ENCODE measurements around the gene SPOUT1. TPM values are rescaled to one million over a fixed set of nuclear protein-coding genes. Genes with fewer than 3 reads are reported as not detected.
"Not testable (repeated sequence)": the region's sequence is repeated elsewhere in the genome, so short reads cannot be mapped to it uniquely, and the experiment has no call there.

SPOUT1 gene
- total RNA-seq, 1 experiment from 2014 or later, result 70.4 TPM

DNA sequence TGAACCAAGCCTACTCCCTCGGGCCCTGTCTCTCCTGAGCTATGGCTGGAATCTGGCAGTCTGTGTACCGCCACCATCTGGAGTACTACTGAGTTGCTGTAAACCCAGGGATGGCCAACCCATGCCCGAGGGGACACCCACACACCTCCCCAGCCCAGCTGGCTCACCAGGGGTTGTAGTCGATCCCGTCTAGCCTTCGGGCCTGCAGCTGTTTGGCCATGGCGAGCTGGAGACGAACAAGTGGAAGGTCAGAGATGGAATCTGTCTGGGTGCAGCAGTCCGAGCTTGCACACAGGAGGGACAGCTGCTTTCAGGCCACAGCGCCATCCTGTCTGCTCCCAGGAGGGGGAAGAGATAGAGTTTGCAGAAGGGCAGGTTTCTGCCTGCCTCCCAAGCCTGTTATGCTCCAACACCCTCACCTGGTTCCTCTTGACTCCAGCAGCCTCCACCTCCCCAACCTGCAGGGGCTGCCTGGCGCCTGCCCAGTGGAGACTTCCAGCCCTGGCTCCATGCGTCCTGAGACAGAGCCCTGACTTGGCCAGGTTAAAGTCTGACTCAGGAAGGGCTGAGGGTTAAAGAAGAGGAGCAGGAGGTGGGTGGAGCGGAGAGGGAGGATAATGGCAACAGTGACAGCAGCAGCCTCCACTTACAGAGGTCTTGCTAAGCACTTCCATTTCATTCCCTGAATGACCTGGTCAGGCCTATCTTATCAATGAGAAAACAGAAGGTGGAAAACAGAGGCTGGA lies 15.8 kb upstream of the SPOUT1 start:
- intact Hi-C loops (cut with micrococcal nuclease), result no loop called here
- no peaks in the 10 kb centered on the region for H3K9me2 ChIP-seq (ENCODE audit: insufficient read depth)
- H3K9ac ChIP-seq (ENCODE audit: low read length), result no peak overlapping the region
- DNase-seq (ENCODE audit: low read depth, low spot score) (no peak), ATAC-seq (peak; percentile 65)
- H3K36me3 ChIP-seq (ENCODE audit: control insufficient read depth in 1 of 2, insufficient read depth in 2 of 2, low read length in 2 of 2), result no peaks in the 10 kb centered on the region
- POLR2A ChIA-PET, result no interaction called here
- CTCF ChIA-PET, result interaction anchor here (1.3 to 2.0 kb wide), 2 partner anchors 27 to 210 kb away, joined by 3 to 8 read pairs; partner anchors contain the start of gene ENDOG
- H2AFZ ChIP-seq (ENCODE audit: low read depth, low read length, poor library complexity, severe bottlenecking), result no peak overlapping the region
- peaks cover 7 to 10% of the 10 kb centered on the region in 2 experiments; a peak in 2 of 4 replicates for H3K9me3 ChIP-seq (ENCODE audit: control insufficient read depth in 1 of 2, insufficient read depth in 1 of 2, low read depth in 1 of 2, low read length in 2 of 2)
- RAD21 ChIA-PET (ENCODE audit: low non-redundant PET in 1 of 2, low total read pairs in 2 of 2, uncharacterized antibody in 2 of 2, unreplicated experiment in 2 of 2), result interaction anchor here in 1 of 2 experiments (0.5 kb wide), 1 partner anchor 79 kb away, joined by 3 read pairs; no protein-coding TSS in a partner anchor
- H3K27ac ChIP-seq (ENCODE audit: low read depth, low read length), result no peak overlapping the region
- no peaks in the 10 kb centered on the region for H4K20me1 ChIP-seq (ENCODE audit: insufficient read depth)
- H3K4me3 ChIP-seq (replicated peaks in 1 of 2; ENCODE audit: low read depth in 1 of 2, low read length in 2 of 2), result no peak overlapping the region
- no peaks in the 10 kb centered on the region for H3K4me1 ChIP-seq (ENCODE audit: control insufficient read depth in 1 of 2, insufficient read depth in 2 of 2, low read length in 2 of 2)
- no peaks in the 10 kb centered on the region for H3K27me3 ChIP-seq (ENCODE audit: insufficient read depth, low read length)
- TF ChIP-seq ELF1 (IDR thresholded peaks at IDR 0.05; ENCODE audit: borderline replicate concordance, low read depth) (no peak), POLR2AphosphoS5 (IDR thresholded peaks at IDR 0.05; ENCODE audit: low read depth, low read length) (no peak), EGR1 (IDR thresholded peaks at IDR 0.05; ENCODE audit: low read depth) (no peak), RAD21 (IDR thresholded peaks at IDR 0.05; ENCODE audit: low read depth) (no peak), MAX (IDR thresholded peaks at IDR 0.05) (no peak), TCF7L2 (IDR thresholded peaks at IDR 0.05; ENCODE audit: borderline replicate concordance, extremely low read depth, insufficient read depth, insufficient read length) (no peak), YY1 (IDR thresholded peaks at IDR 0.05; ENCODE audit: extremely low read depth, insufficient replicate concordance, low read depth, low read length) (no peak), SP1 (IDR thresholded peaks at IDR 0.05; ENCODE audit: low read depth) (no peak), JUND (IDR thresholded peaks at IDR 0.05) (no peak), ZBTB33 (IDR thresholded peaks at IDR 0.05; ENCODE audit: extremely low read depth, insufficient replicate concordance, low read length) (no peak), EZH2phosphoT487 (IDR thresholded peaks at IDR 0.05; ENCODE audit: borderline replicate concordance) (no peak), ZNF274 (IDR thresholded peaks at IDR 0.05; ENCODE audit: low read depth, low read length) (no peak), SIN3A (IDR thresholded peaks at IDR 0.05; ENCODE audit: low read depth) (no peak)
- TF ChIP-seq, protein P1, sequence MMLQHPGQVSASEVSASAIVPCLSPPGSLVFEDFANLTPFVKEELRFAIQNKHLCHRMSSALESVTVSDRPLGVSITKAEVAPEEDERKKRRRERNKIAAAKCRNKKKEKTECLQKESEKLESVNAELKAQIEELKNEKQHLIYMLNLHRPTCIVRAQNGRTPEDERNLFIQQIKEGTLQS (IDR thresholded peaks at IDR 0.05), result no peak
- 0 out of 2 replicates have a peak, but pooled peaks cover 4% of the 10 kb centered on the region for H3K79me2 ChIP-seq (ENCODE audit: insufficient read depth, low read length)
- BruUV-seq (replicated peaks), result no TSS peak
- no peak overlapping the region for H3K4me2 ChIP-seq (ENCODE audit: low read length)

GRCh38 chr9:128843171-128843570 lies 13.6 kb upstream of the SPOUT1 start:
- not testable (repeated sequence) for BruUV-seq (replicated peaks)

More at GRCh38 chr9:128843171-128843570, 13.6 kb upstream of the SPOUT1 start:
- H3K36me3 ChIP-seq (ENCODE audit: control insufficient read depth in 1 of 2, insufficient read depth in 2 of 2, low read length in 2 of 2); H3K4me3 ChIP-seq (replicated peaks in 1 of 2; ENCODE audit: low read depth in 1 of 2, low read length in 2 of 2); intact Hi-C loops (cut with micrococcal nuclease); H3K27me3 ChIP-seq (ENCODE audit: insufficient read depth, low read length); POLR2A ChIA-PET; H2AFZ ChIP-seq (ENCODE audit: low read depth, low read length, poor library complexity, severe bottlenecking); CTCF ChIA-PET; H3K9me2 ChIP-seq (ENCODE audit: insufficient read depth); H3K27ac ChIP-seq (ENCODE audit: low read depth, low read length); ATAC-seq; H3K9me3 ChIP-seq (ENCODE audit: control insufficient read depth in 1 of 2, insufficient read depth in 1 of 2, low read depth in 1 of 2, low read length in 2 of 2); H3K9ac ChIP-seq (ENCODE audit: low read length); H3K4me2 ChIP-seq (ENCODE audit: low read length); DNase-seq (ENCODE audit: low read depth, low spot score); H3K4me1 ChIP-seq (ENCODE audit: control insufficient read depth in 1 of 2, insufficient read depth in 2 of 2, low read length in 2 of 2); RAD21 ChIA-PET (ENCODE audit: low non-redundant PET in 1 of 2, low total read pairs in 2 of 2, uncharacterized antibody in 2 of 2, unreplicated experiment in 2 of 2); H4K20me1 ChIP-seq (ENCODE audit: insufficient read depth); H3K79me2 ChIP-seq (ENCODE audit: insufficient read depth, low read length): not testable (repeated sequence)

Data from HCT116 (cell line).